Hippocampal formation (tissue), 2 donors: Measurements from ENCODE around the gene NT5C2.
"Not testable (repeated sequence)": the region's sequence is repeated elsewhere in the genome, so short reads cannot be mapped to it uniquely, and the experiment has no call there.

ENCODE experiments used
- DNase-seq, 2 donors: peaks; one replicate each; lab custom pipeline; 2025; lab: John Stamatoyannopoulos, UW

Gene NT5C2

GRCh38 chr10:103199488-103199887 lies 6.4 kb upstream of the NT5C2 start:
- no peak for DNase-seq

- no peak for DNase-seq
These were observed 5.6 kb upstream of the NT5C2 start for GRCh38 chr10:103198648-103199047.

- DNase-seq = no peak
These were observed 4.8 kb upstream of the NT5C2 start for GRCh38 chr10:103197903-103198302.

GRCh38 chr10:103197174-103197573 lies 4.1 kb upstream of the NT5C2 start:
- no peak for DNase-seq

GRCh38 chr10:103196516-103196915 lies 3.4 kb upstream of the NT5C2 start:
- DNase-seq = no peak

DNA sequence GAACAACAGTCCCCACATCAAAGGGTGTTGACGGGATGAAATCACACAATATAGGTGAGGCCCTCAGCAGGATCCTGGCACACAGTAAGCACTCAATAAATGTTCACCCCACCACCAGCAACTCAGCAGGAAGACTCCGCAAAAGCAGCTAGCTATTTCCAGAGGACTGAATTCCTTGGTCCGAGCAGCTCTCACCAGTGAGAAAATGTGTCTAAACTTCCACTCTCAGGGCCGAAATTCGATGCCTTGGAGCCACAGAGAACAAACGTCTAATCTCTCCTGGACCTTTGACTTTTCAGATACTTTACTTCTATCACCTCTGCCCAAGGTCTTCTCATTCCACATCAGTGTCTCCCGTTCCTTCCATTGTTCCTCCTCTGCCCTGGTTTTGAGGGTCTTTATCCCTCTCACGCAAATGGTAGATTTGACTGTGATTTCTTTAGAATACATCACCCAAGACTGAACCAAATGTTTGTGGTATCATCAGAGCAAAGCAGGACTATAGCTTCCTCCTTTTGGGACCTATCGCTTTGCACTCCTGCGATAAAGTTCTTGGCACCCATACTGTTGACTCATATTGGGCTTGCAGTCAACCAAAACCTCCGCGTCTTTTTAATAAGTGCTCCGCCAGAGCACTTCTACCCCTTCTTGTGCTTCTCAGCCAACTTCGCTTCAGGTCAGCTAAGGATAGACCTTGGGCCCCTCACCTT lies 903 bp upstream of the NT5C2 start:
- DNase-seq = no peak

- DNase-seq = peak; percentile 57 to 64
These were observed 493 bp downstream of the NT5C2 start for GRCh38 chr10:103192451-103193106.

- no peak for DNase-seq
These were observed 1.0 kb downstream of the NT5C2 start for GRCh38 chr10:103192089-103192450.

- DNase-seq = not testable (repeated sequence)
These were observed 1.9 kb downstream of the NT5C2 start for GRCh38 chr10:103191198-103191597.

DNA sequence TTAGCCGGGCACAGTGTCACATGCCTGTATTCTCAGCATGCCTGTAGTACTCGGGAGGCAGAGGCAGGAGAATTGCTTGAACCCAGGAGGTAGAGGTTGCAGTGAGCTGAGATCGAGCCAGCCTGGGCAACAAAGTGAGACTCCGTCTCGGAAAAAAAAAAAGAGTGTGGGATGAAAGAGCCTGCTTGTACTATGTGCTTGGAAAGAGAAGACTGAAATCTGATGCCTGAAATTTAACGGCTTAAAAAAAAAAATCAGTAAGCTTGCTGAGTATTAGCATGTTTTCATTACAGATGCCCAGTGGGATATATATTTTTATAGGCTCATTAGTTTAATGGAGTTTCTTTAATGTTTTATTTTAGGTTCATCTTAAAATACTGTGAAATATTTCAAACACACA lies 4.2 kb downstream of the NT5C2 start:
- DNase-seq = no peak

- DNase-seq = no peak
These were observed 6.9 kb downstream of the NT5C2 start for GRCh38 chr10:103186128-103186527.

DNA sequence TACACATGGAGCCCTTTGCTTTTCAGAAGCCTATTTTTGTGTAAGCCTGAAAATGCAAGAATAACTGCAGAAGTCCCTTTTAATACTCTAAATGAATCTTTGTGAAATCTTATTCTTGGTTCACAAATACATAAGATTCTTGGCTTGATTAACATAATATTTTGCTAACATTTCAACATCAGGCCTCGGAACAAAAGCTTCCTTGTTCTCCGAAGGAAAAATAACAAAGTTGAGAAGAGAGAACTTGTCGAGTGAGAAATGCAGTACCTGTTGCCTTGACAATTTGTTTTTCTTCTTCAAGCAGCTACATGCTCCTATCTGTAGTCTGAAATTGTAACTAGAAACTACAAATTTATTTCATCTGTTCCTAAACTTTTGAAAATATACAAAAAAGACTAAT lies 8.5 kb downstream of the NT5C2 start:
- no peak for DNase-seq

DNA sequence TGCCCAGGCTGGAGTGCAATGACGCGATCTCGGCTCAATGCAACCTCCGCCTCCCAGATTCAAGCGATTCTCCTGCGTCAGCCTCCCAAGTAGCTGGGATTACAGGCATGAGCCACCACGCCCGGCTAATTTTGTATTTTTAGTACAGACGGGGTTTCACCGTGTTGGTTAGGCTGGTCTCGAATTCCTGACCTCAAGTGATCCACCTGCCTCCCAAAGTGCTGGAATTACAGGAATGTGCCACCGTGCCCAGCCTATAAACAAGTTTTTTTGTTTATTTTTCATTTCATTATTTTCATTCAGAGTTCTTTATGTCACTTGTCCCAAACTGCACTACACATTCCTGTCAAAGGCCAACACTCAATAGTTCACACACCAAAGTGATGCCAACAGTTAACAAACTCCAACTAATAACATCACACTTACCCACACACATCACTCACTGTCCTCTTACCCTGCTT lies 9.1 kb downstream of the NT5C2 start:
- not testable (repeated sequence) for DNase-seq

- DNase-seq = no peak
These were observed 11.8 kb downstream of the NT5C2 start for GRCh38 chr10:103181244-103181643.

- no peak for DNase-seq
These were observed 12.6 kb downstream of the NT5C2 start for GRCh38 chr10:103180491-103180890.

GRCh38 chr10:103177123-103177522 lies 15.9 kb downstream of the NT5C2 start:
- no peak for DNase-seq

DNA sequence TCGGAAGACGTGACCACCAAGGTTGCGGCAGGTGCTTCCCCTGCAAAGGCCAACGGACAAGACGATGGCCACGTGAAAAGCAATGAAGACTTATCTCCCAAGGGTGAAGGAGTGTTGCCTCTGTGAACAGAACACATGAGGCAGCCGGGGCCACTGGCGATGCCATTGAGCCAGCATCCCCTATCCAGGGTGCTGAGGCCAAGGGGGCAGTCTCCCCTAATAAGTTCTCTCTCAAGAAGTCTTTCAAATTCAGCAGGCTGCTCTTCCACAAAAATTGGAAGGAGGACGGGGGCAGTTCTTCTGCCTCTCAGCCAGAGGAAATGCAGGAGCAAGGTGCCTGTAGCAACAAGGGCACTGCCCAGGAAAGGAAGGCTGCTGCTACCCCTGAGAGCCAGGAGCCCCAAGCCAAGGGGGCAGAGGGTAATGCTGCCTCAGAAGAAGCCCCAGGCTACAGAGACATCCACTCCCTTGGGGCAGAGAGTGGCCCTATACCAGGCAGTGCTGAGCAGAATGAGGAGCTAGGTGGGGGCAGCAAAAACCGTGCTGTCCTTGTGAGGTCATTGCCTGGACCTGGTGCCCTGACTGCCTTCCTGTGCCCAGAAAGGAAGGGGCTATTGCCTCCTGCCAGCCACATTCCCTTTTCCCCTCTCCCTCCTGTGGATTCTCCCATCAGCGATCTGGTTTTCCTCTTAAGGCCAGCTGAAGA lies 17.3 kb downstream of the NT5C2 start:
- DNase-seq = no peak

GRCh38 chr10:103174324-103174723 lies 18.7 kb downstream of the NT5C2 start:
- not testable (repeated sequence) for DNase-seq

DNA sequence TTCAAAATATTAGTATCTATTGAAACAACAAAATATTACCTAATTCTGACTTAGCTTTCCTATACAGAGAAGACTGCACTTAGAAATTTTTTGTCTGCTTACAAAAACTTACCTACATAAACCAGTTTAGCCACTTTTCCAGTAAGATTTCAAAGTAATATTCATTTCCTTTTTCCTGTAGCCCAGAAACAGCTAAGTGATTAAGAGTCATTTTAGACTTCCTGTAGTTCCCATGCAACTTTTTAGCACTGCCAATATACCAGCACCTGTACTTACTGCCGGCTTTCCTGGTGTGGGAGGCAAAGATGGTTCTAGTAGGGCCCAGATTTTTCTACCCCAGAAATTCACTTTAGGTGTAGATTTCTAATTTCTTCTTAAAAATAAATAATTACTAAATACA lies 21.8 kb downstream of the NT5C2 start:
- no peak for DNase-seq

- no peak for DNase-seq
These were observed 24.6 kb downstream of the NT5C2 start for GRCh38 chr10:103168438-103168837.

DNA sequence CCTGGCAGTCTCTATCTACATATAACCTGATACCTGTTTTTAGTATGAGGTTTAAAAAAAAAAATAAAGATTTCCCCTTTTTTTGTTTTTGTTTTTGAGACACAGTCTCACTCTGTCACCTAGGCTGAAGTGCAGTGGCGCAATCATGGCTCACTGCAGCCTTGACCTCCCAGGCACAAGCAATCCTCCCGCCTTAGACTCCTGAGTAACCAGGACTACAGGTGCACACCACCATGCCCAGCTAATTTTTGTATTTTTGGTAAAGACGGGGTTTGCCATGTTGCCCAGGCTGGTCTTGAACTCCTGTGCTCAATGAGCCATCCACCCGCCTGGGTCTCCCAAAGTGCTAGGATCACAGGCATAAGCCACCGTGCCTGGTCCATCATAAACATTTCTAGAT lies 25.5 kb downstream of the NT5C2 start:
- not testable (repeated sequence) for DNase-seq

- DNase-seq = no peak
These were observed 26.5 kb downstream of the NT5C2 start for GRCh38 chr10:103166523-103166922.
